NCI-H446 (cell line): ENCODE results near the gene TAPBPL.
"Not testable (repeated sequence)": the region's sequence is repeated elsewhere in the genome, so short reads cannot be mapped to it uniquely, and the experiment has no call there.

Experiments used
- DNase-seq, 2 experiments: peaks; one replicate each; lab custom pipeline; 2025; lab: John Stamatoyannopoulos, UW

TAPBPL gene

GRCh38 chr12:6490673-6491072, 38.8 kb downstream of the TAPBPL start:
- DNase-seq, result not testable (repeated sequence)

DNA sequence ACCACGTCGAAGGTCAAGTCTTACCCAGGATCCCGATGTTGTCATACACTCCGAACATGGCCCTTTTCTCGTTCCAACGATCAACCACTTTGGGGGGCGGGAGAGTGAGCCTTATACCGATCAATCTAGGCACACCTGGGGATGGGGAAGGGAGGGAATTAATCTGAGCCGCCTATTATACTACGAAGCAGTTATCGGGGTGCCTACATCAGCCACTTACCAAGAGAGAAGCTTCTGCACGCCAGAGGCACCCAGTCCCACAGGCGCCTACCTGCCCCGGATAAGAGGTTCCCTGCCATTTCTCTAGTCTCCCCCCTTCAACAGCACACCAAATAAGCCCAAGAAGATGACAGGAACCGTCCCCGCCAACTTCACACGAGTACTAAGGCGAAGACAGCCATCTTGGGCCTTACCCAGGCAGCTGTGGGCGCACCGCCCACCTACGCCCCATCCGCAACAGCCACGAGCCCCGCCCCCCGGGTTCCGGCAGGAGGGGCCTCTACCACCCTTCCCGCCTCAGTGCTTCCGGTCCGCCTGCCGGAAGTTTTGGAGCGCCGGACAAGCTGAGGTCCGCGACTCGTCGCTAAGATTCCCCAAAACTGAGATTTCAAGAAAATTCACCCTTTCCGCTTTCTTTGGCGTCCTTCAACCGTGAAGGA, 41.1 kb downstream of the TAPBPL start, which contains the start of gene MRPL51:
Gene MRPL51, minus strand, starts transcription at position 425 of the 659 bp plus-strand sequence. Its CDS starts 126 bp downstream, at position 299.
- peak; percentile 90 to 98 for DNase-seq

DNA sequence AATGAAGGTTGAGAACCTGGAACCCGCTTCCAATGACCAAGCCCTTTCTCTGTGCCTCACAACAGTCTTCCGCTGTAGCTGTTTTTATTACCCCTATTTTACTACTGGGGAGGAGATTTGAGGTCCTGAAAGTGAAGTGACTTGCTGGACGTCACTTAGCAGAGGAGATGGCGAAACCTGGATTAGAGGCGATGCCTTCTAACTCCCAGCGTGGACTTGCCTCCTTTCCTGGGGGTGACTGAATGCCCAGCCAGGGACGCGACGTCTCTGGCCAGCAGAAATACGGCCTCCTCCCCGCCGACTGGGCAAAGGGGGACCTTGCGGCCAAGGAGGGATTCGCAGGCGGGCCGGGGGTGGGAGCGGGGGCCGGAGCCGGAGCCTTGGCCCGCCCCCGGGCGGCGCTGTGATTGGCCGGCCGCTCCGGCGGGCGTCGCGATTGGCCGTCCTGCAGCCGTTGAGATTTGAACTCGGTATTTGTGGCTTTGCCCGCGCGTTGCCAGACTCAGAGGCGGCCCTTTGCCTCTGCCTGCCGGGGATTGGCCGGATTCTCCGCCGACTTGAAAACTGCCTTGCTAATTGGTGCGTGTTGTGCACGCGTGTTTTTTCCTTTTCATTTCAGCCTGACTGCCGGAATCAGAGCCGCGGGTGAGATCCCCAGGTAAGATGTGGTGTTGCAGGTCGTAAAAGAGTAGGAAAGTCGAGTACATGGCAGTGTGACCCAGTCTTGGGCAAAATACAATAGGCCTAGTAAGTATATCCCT, 41.8 kb downstream of the TAPBPL start, which contains the start of gene NCAPD2:
Gene NCAPD2, plus strand, starts transcription at position 606 of the 761 bp plus-strand sequence. CDS start 997 bp downstream, outside the sequence.
- peak; percentile 94 to 98 for DNase-seq

DNA sequence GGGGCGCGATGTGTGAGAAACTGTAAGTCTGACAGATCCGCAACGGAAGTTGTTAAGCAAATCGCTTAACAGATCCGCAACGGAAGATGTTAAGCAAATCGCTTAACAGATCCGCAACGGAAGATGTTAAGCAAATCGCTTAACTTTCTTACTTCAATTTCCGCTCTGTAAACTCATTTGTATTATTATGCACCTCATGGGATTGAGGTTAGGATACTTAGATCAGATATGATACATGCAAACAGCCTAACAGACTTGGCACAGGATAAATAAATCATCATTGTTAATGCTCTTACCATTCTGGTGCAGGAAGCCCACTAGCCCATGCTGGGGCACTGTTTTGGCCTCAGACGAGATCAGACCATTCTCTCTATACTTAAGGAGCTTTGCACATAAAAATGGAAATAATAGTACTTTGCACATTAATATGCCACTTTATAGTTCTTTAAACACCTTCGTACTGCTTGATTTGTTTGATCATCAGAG, 42.5 kb downstream of the TAPBPL start:
- peak in 1 of 2 experiments; percentile 36 for DNase-seq

DNA sequence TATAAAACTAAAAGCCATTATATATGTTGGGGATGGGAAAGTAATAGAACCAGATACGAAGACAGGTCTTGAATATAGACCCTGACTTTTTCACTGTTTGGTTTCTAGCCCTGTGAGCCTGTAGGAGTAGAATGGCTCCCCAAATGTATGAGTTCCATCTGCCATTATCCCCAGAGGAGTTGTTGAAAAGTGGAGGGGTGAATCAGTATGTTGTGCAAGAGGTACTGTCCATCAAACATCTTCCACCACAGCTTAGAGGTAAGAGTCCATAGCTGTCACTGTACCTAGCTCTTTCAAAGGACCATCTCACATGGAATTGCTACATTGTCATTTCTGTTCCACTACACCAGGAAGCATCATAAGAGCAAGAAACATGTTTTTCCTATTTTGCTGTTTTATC, 43.1 kb downstream of the TAPBPL start:
- DNase-seq, result no peak

GRCh38 chr12:6497291-6497690, 45.4 kb downstream of the TAPBPL start:
- DNase-seq, result not testable (repeated sequence)

DNA sequence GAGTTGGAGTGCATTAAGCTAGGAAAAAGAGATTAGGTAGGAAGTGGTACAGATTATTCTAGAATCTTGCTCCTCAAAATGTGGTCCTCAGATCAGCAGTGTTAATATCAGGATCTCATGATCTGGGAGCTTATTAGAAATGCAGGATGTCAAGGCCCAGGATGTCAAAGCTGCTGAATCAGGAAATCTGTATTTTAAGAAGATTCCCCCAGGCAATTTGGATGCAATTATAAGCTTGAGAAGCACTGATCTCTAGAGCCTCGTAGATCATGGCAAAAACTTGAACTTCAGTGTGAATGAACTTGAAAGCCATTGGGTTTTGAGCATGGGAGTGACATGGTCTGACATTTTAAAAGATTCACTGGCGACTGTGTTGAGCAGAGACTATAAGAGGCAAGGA, 48.6 kb downstream of the TAPBPL start:
- DNase-seq, result no peak

DNA sequence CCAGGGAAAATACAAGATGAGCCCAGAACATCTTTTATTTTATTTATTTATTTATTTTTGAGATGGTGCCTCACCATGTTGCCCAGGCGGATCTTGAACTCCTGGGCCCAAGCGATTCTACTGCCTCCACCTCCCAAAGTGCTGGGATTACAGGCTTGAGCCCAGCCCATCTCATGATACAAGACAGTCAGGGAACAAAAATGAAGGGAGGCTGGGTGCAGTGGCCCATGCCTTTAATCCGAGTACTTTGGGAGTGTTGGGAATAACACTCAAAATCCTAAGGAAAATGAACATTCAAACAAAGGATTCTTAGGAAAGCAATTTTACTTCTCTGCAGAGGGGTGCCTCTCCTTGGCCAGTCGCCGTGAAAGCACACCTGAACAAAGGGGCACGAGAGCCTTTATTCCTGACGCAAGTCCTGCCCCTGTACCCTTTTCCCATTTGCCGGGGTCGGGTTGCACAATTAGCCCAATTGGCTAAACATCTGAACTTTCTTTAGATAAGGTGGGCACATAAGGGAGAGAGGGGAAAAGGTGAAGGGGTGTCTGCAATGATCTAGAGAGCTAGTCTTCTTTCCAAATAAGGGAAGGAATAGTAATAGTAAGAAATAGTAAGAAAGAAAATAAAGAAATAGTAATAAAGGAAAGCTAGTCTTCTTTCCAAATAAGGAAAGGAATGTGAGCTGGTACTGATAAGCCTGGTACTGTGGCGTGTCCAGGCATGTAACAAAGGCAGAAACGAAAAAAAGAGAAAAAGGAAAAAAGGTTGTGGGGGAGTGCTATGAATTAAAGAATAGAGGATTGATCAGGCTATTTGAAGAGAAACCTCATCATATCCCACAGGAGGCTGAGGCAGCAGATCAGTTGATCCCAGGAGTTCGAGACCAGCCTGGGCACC, 55.5 kb downstream of the TAPBPL start:
- no peak for DNase-seq

GRCh38 chr12:6508087-6508486, 56.2 kb downstream of the TAPBPL start:
- no peak for DNase-seq
